A549 (cell line): ENCODE data around the gene ZIC4. TPM values are rescaled to one million over a fixed set of nuclear protein-coding genes. Genes with fewer than 3 reads are reported as not detected.

ENCODE experiments used
- ATAC-seq, 2 experiments: fragments of 200-7000 bp in 1 of 2; fragments of >200 bp in 1 of 2; cut with Nextera tagmentation in 1 of 2; cut with Tn5 transposase in 1 of 2; 3 replicates each; pipeline versions ENCODE4 v1.8.0 to v1.9.1; 2018 to 2020; ENCODE audit warnings: mild to moderate bottlenecking in 1 of 2, moderate library complexity in 1 of 2
- CTCF ChIA-PET: fragments of 300-600 bp; sonication (Branson Sonifier 250); formaldehyde crosslinking; extraction: SDS; loops from one replicate; lab custom pipeline; 2021; ENCODE audit warnings: antibody characterized with exemption, inconsistent platforms; lab: Yijun Ruan, JAX
- POLR2A ChIA-PET: fragments of 350-600 bp; formaldehyde crosslinking; extraction: SDS; loops from one replicate; lab custom pipeline; 2021; ENCODE audit warnings: antibody characterized with exemption, inconsistent platforms; lab: Yijun Ruan, JAX
- DNase-seq, 2 experiments: peaks; one replicate each; pipeline versions ENCODE4 v3.0.0 to v3.0.0-alpha.2; 2011 to 2016; ENCODE audit warnings: low read depth in 1 of 2, low spot score in 1 of 2
- FAIRE-seq: peaks from 2 replicates; lab custom pipeline; 2011; peaks lifted over from hg19 to GRCh38; lab: Jason Lieb, UNC
- H3K27ac ChIP-seq, 2 experiments: fragments of >200 bp; sonication (Bioruptor Twin); formaldehyde crosslinking; 3 replicates each; pipeline ENCODE4 v1.5.1; 2016 to 2017
- H3K4me1 ChIP-seq: fragments of >200 bp; sonication (Bioruptor Twin); formaldehyde crosslinking; 3 replicates; pipeline ENCODE4 v1.6.1; 2016
- H3K4me2 ChIP-seq: fragments of >200 bp; sonication (Bioruptor Twin); formaldehyde crosslinking; 3 replicates; pipeline ENCODE4 v1.6.1; 2016
- H3K4me3 ChIP-seq: fragments of >200 bp; sonication (Bioruptor Twin); formaldehyde crosslinking; 3 replicates; pipeline ENCODE4 v1.5.1; 2016
- H3K9me3 ChIP-seq: fragments of >200 bp; sonication (Bioruptor Twin); formaldehyde crosslinking; 3 replicates; pipeline ENCODE4 v1.6.1; 2016
- ATOH8 ChIP-seq: fragments of 250-450 bp; sonication (Bioruptor Pico); IDR thresholded peaks from 2 replicates; pipeline ENCODE4 v1.5.0; 2020; ENCODE audit warnings: low read depth, mild to moderate bottlenecking, moderate library complexity
- BHLHE40 ChIP-seq: IDR thresholded peaks from 2 replicates; pipeline ENCODE4 v1.6.1; 2012; ENCODE audit warnings: low read depth, low read length, inconsistent platforms
- CBX2 ChIP-seq: fragments of 200-600 bp; sonication (generic); IDR thresholded peaks from 2 replicates; pipeline ENCODE4 v1.6.1; 2016; ENCODE audit warnings: low read depth, mild to moderate bottlenecking, borderline replicate concordance
- CBX8 ChIP-seq: fragments of 200-600 bp; sonication (generic); IDR thresholded peaks from 2 replicates; pipeline ENCODE4 v1.6.1; 2016
- CEBPB ChIP-seq, 2 experiments: fragments of >200 bp in 1 of 2; sonication (Bioruptor Twin) in 1 of 2; formaldehyde crosslinking in 1 of 2; IDR thresholded peaks; 2 replicates each; pipeline ENCODE4 v1.6.1; 2012 to 2016
- CTCF ChIP-seq: fragments of >200 bp; sonication (Bioruptor Twin); formaldehyde crosslinking; IDR thresholded peaks from 3 replicates; pipeline ENCODE4 v1.5.1; 2016
- FOSL2 ChIP-seq, 2 experiments: fragments of 450-650 bp in 1 of 2; fragments of >200 bp in 1 of 2; sonication (Bioruptor Twin) in 1 of 2; formaldehyde crosslinking; IDR thresholded peaks; 2 replicates each; pipeline versions ENCODE4 v1.5.0 to v1.6.1; 2016 to 2020; ENCODE audit warnings: mild to moderate bottlenecking in 1 of 2, moderate library complexity in 1 of 2
- GATA3 ChIP-seq: IDR thresholded peaks from 2 replicates; pipeline ENCODE4 v1.6.1; 2012; ENCODE audit warnings: borderline replicate concordance
- HEYL ChIP-seq: fragments of 250-450 bp; sonication (Bioruptor Pico); IDR thresholded peaks from 2 replicates; pipeline ENCODE4 v1.8.0; 2021; ENCODE audit warnings: mild to moderate bottlenecking, moderate library complexity
- HOXB13 ChIP-seq: fragments of 250-450 bp; sonication (Bioruptor Pico); IDR thresholded peaks from 2 replicates; pipeline ENCODE4 v1.5.0; 2020; ENCODE audit warnings: low read depth, mild to moderate bottlenecking, moderate library complexity
- KDM1A ChIP-seq: fragments of 200-600 bp; sonication (generic); IDR thresholded peaks from 2 replicates; pipeline ENCODE4 v1.6.1; 2016; ENCODE audit warnings: low read depth, mild to moderate bottlenecking
- KDM5A ChIP-seq: fragments of 200-600 bp; sonication (generic); IDR thresholded peaks from 2 replicates; pipeline ENCODE4 v1.6.1; 2016; ENCODE audit warnings: antibody characterized with exemption, mild to moderate bottlenecking
- MAX ChIP-seq: IDR thresholded peaks from 2 replicates; pipeline ENCODE4 v1.6.1; 2012
- MYC ChIP-seq: IDR thresholded peaks from 2 replicates; pipeline ENCODE4 v1.6.1; 2012; ENCODE audit warnings: mild to moderate bottlenecking, inconsistent platforms, low read length, improper control_type of control experiment, borderline replicate concordance
- NFE2L2 ChIP-seq: fragments of 150-350 bp; conservative IDR thresholded peaks from 2 replicates; pipeline ENCODE4 v1.6.1; 2014; ENCODE audit warnings: low read length
- NR3C1 ChIP-seq: fragments of >200 bp; sonication (Bioruptor Twin); formaldehyde crosslinking; IDR thresholded peaks from 3 replicates; pipeline ENCODE4 v1.6.1; 2017
- RAD21 ChIP-seq, 2 experiments: fragments of >200 bp in 1 of 2; sonication (Bioruptor Twin) in 1 of 2; formaldehyde crosslinking in 1 of 2; IDR thresholded peaks in 1 of 2; conservative IDR thresholded peaks in 1 of 2; 2 replicates in 1 of 2; 3 replicates in 1 of 2; pipeline ENCODE4 v1.6.1; 2012 to 2018; ENCODE audit warnings: inconsistent platforms in 1 of 2
- RARB ChIP-seq: fragments of 250-450 bp; sonication (Bioruptor Pico); IDR thresholded peaks from 2 replicates; pipeline ENCODE4 v1.8.0; 2021; ENCODE audit warnings: mild to moderate bottlenecking, moderate library complexity
- RCOR1 ChIP-seq: fragments of 150-350 bp; IDR thresholded peaks from 2 replicates; pipeline ENCODE4 v1.6.1; 2014; ENCODE audit warnings: antibody characterized with exemption, low read length, low read depth
- RNF2 ChIP-seq: fragments of 200-600 bp; sonication (generic); IDR thresholded peaks from 2 replicates; pipeline ENCODE4 v1.6.1; 2016; ENCODE audit warnings: low read depth, mild to moderate bottlenecking, antibody characterized with exemption, moderate library complexity, borderline replicate concordance
- SMC3 ChIP-seq: fragments of >200 bp; sonication (Bioruptor Twin); formaldehyde crosslinking; IDR thresholded peaks from 3 replicates; pipeline ENCODE4 v1.6.1; 2018; ENCODE audit warnings: inconsistent platforms
- SREBF2 ChIP-seq: fragments of 450-650 bp; IDR thresholded peaks from 2 replicates; pipeline ENCODE4 v1.6.1; 2014; ENCODE audit warnings: mild to moderate bottlenecking, moderate library complexity
- TFCP2L1 ChIP-seq: fragments of 250-450 bp; sonication (Bioruptor Pico); IDR thresholded peaks from 2 replicates; pipeline ENCODE4 v1.5.0; 2021; ENCODE audit warnings: mild to moderate bottlenecking
- TP53 ChIP-seq: fragments of 250-450 bp; sonication (Bioruptor Pico); IDR thresholded peaks from 2 replicates; pipeline ENCODE4 v1.5.0; 2021; ENCODE audit warnings: mild to moderate bottlenecking, moderate library complexity
- USF2 ChIP-seq: fragments of 450-650 bp; IDR thresholded peaks from 2 replicates; pipeline ENCODE4 v1.6.1; 2014; ENCODE audit warnings: antibody characterized with exemption
- ZC3H11A ChIP-seq: fragments of 450-650 bp; IDR thresholded peaks from 2 replicates; pipeline ENCODE4 v1.6.1; 2014; ENCODE audit warnings: antibody characterized with exemption, mild to moderate bottlenecking
- ZNF302 ChIP-seq: fragments of 250-450 bp; sonication (Bioruptor Pico); IDR thresholded peaks from 2 replicates; pipeline ENCODE4 v1.9.0; 2021; ENCODE audit warnings: inconsistent platforms, mild to moderate bottlenecking, moderate library complexity
- WGBS: methylation state at CpG from one replicate; pipeline ENCODE4 v1.1.6; 2017; ENCODE audit errors: missing lambda C conversion rate; 5-methylcytosine and 5-hydroxymethylcytosine counted together
- polyA plus RNA-seq, 4 experiments: library from polyadenylated mRNA; depleted of rRNA in 3 of 4; stranded (reverse); fragments of >200 nt; fragmentation: RNase III in 1 of 4; extraction: RNeasy Plus Mini Kit Qiagen cat#74134 plus additional on column Dnase treatment in 1 of 4; gene quantifications; 2 replicates in 3 of 4; 3 replicates in 1 of 4; pipeline ENCODE4 v1.2.3, GENCODE V29; 2011 to 2017

ZIC4 gene
- polyA plus RNA-seq, 2 of the 4 experiments (the other 2 are of a cell fraction), result not detected

GRCh38 chr3:147397155-147397874 is 9.0 kb downstream of the ZIC4 start:
- Histone ChIP-seq H3K4me2 (no peak overlapping the region), H3K9me3 (no peaks in the 10 kb centered on the region), H3K27ac (no peak overlapping the region), H3K4me1 (no peaks in the 10 kb centered on the region), H3K4me3 (no peak overlapping the region)
- ChIA-PET CTCF (no interaction called here), POLR2A (no interaction called here)
- TF ChIP-seq GATA3, result no peak
- TF ChIP-seq MAX, result no peak
- TF ChIP-seq TFCP2L1 (CRISPR knock-in tag), result no peak
- TF ChIP-seq CBX8, result no peak
- TF ChIP-seq FOSL2 (IDR thresholded peaks at IDR 0.05), result no peak
- no peak for TF ChIP-seq FOSL2 (CRISPR knock-in tag; IDR thresholded peaks at IDR 0.05)
- TF ChIP-seq RARB (CRISPR knock-in tag), result no peak
- TF ChIP-seq RNF2, result no peak
- no peak for TF ChIP-seq SMC3
- no peak for TF ChIP-seq TP53 (CRISPR knock-in tag)
- WGBS, result 65% methylated on average over 31 of the region's 34 CpGs
- ATAC-seq (no peak), FAIRE-seq (no peak), DNase-seq (no peak)

- Histone ChIP-seq H3K4me1 (no peaks in the 10 kb centered on the region), H3K4me2 (no peak overlapping the region), H3K9me3 (no peaks in the 10 kb centered on the region), H3K4me3 (no peak overlapping the region), H3K27ac (no peak overlapping the region)
- no peak for ATAC-seq
- WGBS, result 83% methylated on average over 17 of the region's 17 CpGs
- ChIA-PET CTCF (interaction anchor here (0.6 kb wide), 1 partner anchor 100 kb away, joined by 3 read pairs; no protein-coding TSS in a partner anchor), POLR2A (no interaction called here)
- no peak for TF ChIP-seq RNF2
- no peak for TF ChIP-seq KDM1A
- TF ChIP-seq CBX2, result no peak
- no peak for DNase-seq
- no peak for FAIRE-seq
Measured at GRCh38 chr3:147396712-147397046, 9.7 kb downstream of the ZIC4 start.

- FAIRE-seq (no peak), ATAC-seq (no peak), DNase-seq (no peak)
- no peak for TF ChIP-seq RAD21 (conservative IDR thresholded peaks at IDR 0.05 in 1 of 2, IDR thresholded peaks at IDR 0.05 in 1 of 2)
- no peak for TF ChIP-seq USF2
- TF ChIP-seq MYC, result no peak
- no peak for TF ChIP-seq KDM5A
- no peak for TF ChIP-seq NR3C1
- TF ChIP-seq HEYL (CRISPR knock-in tag), result no peak
- TF ChIP-seq CTCF, result no peak
- no peak for TF ChIP-seq SREBF2
- no peak for TF ChIP-seq CBX8
- TF ChIP-seq ZC3H11A, result no peak
- TF ChIP-seq KDM1A, result no peak
- TF ChIP-seq NFE2L2, result no peak
- TF ChIP-seq ZNF302 (CRISPR knock-in tag), result no peak
- no peak for TF ChIP-seq TFCP2L1 (CRISPR knock-in tag)
- no peak for TF ChIP-seq ATOH8 (CRISPR knock-in tag)
- TF ChIP-seq CEBPB (IDR thresholded peaks at IDR 0.05), result no peak
- TF ChIP-seq RCOR1, result no peak
- TF ChIP-seq HOXB13, result no peak
- no peak for TF ChIP-seq BHLHE40
- H3K4me3 ChIP-seq, result no peak overlapping the region
- POLR2A ChIA-PET, result no interaction called here
- 85% methylated on average over 36 of the region's 65 CpGs for WGBS
- no peak overlapping the region for H3K27ac ChIP-seq
- no peaks in the 10 kb centered on the region for H3K4me1 ChIP-seq
- CTCF ChIA-PET, result interaction anchor here (0.6 kb wide), 1 partner anchor 100 kb away, joined by 3 read pairs; no protein-coding TSS in a partner anchor
- no peaks in the 10 kb centered on the region for H3K9me3 ChIP-seq
- H3K4me2 ChIP-seq, result no peak overlapping the region
Measured at GRCh38 chr3:147395899-147396711, 10.2 kb downstream of the ZIC4 start.
